Measurements from ENCODE around the gene VAV3.

DNA sequence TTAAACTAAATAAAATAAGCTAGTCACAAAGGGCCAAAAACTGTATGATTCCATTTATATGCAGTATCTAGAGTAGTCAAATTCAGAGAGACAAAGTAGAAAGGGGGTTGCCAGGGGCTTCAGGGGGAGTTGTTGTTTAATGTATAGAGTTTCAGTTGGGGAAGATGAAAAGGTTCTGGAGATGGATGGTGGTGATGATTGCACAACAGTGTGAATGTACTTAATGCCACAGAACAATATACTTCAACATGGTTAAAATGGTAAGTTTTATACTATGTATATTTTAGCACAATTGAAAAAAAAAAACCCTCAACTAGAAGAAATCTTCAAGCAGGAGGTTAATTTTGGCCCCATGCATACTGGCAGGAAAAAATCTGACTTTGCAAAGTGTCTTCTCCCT lies 24.3 kb downstream of the VAV3 start:
- TF ChIP-seq CTCF (IDR thresholded peaks at IDR 0.05) (no peak), RCOR1 (IDR thresholded peaks at IDR 0.05; ENCODE audit: low read length) (no peak), RFX5 (IDR thresholded peaks at IDR 0.05; ENCODE audit: low read length) (no peak), EP300 (IDR thresholded peaks at IDR 0.05; ENCODE audit: borderline replicate concordance in 1 of 2, low read depth in 1 of 2, low read length in 1 of 2) (no peak), RXRA (IDR thresholded peaks at IDR 0.05; ENCODE audit: borderline replicate concordance, low read depth) (no peak), TAF1 (IDR thresholded peaks at IDR 0.05; ENCODE audit: borderline replicate concordance, low read depth, low read length) (no peak)
- TF ChIP-seq, protein P1, sequence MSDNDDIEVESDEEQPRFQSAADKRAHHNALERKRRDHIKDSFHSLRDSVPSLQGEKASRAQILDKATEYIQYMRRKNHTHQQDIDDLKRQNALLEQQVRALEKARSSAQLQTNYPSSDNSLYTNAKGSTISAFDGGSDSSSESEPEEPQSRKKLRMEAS (IDR thresholded peaks at IDR 0.05; ENCODE audit: low read depth), result no peak
